Forelimb muscle (tissue), 1 donor: ENCODE measurements around the gene CGNL1. TPM values are rescaled to one million over a fixed set of nuclear protein-coding genes. Genes with fewer than 3 reads are reported as not detected.
A peak's percentile ranks its signal among the peaks of the same experiment; 100 is the strongest.

Experiments
- DNase-seq: peaks from one replicate; pipeline ENCODE4 v3.0.0-alpha.2; 2013; ENCODE audit warnings: low read depth
- polyA plus RNA-seq: library from polyadenylated mRNA; unstranded; fragments of 120-200 nt; gene quantifications from one replicate; pipeline ENCODE4 v1.2.1, GENCODE V29; 2013; ENCODE audit not compliant: insufficient read length

The CGNL1 gene
- polyA plus RNA-seq, 1 donor, result 8.3 TPM

- DNase-seq, result no peak
Measured at GRCh38 chr15:57548351-57548750, 172.0 kb downstream of the CGNL1 start.

GRCh38 chr15:57548835-57549234 lies 172.5 kb downstream of the CGNL1 start:
- DNase-seq, result no peak

- no peak for DNase-seq
Measured at GRCh38 chr15:57549935-57550334, 173.6 kb downstream of the CGNL1 start.

- DNase-seq, result no peak
Measured at GRCh38 chr15:57550640-57551039, 174.3 kb downstream of the CGNL1 start.

- DNase-seq, result no peak
Measured at GRCh38 chr15:57551715-57552677, 175.7 kb downstream of the CGNL1 start.

GRCh38 chr15:57552678-57553334 lies 176.5 kb downstream of the CGNL1 start:
- no peak for DNase-seq

- DNase-seq, result no peak
Measured at GRCh38 chr15:57553526-57553925, 177.2 kb downstream of the CGNL1 start.

- DNase-seq, result no peak
Measured at GRCh38 chr15:57554063-57554811, 177.9 kb downstream of the CGNL1 start.

GRCh38 chr15:57554812-57555179 lies 178.5 kb downstream of the CGNL1 start:
- no peak for DNase-seq

GRCh38 chr15:57555270-57555669 lies 179.0 kb downstream of the CGNL1 start:
- no peak for DNase-seq

GRCh38 chr15:57556040-57556439 lies 179.7 kb downstream of the CGNL1 start:
- no peak for DNase-seq

GRCh38 chr15:57557267-57557666 lies 181.0 kb downstream of the CGNL1 start:
- no peak for DNase-seq

GRCh38 chr15:57557810-57558209 lies 181.5 kb downstream of the CGNL1 start:
- no peak for DNase-seq

GRCh38 chr15:57559875-57560274 lies 183.6 kb downstream of the CGNL1 start:
- DNase-seq, result no peak

- peak; percentile 60 for DNase-seq
Measured at GRCh38 chr15:57561041-57561711, 184.9 kb downstream of the CGNL1 start.

- DNase-seq, result no peak
Measured at GRCh38 chr15:57562196-57562769, 186.0 kb downstream of the CGNL1 start.

GRCh38 chr15:57563416-57563815 lies 187.1 kb downstream of the CGNL1 start:
- no peak for DNase-seq

GRCh38 chr15:57565311-57565710 lies 189.0 kb downstream of the CGNL1 start:
- no peak for DNase-seq

- no peak for DNase-seq
Measured at GRCh38 chr15:57566834-57567233, 190.5 kb downstream of the CGNL1 start.

- DNase-seq, result no peak
Measured at GRCh38 chr15:57567891-57568290, 191.6 kb downstream of the CGNL1 start.

GRCh38 chr15:57568299-57568698 lies 192.0 kb downstream of the CGNL1 start:
- no peak for DNase-seq
